Tibial artery (tissue), 4 donors: ENCODE measurements around the gene DCTN5.

Experiments used
- DNase-seq, 2 donors: peaks; one replicate each; pipeline ENCODE4 v3.0.0-alpha.2; 2019
- H3K27ac ChIP-seq, 2 donors: fragments of 200-600 bp; sonication (generic) in 1 of 2; 1 replicate in 1 of 2; 2 replicates in 1 of 2; pipeline ENCODE4 v1.5.1; 2018 to 2019; ENCODE audit warnings: mild to moderate bottlenecking in 1 of 2
- H3K27me3 ChIP-seq, 2 donors: fragments of 200-600 bp; sonication (generic) in 1 of 2; one replicate each; pipeline versions ENCODE4 v1.5.1 to v1.6.0; 2016 to 2019
- H3K36me3 ChIP-seq, 3 donors: fragments of 200-600 bp; sonication (generic) in 2 of 3; one replicate each; pipeline ENCODE4 v1.5.1; 2016 to 2019; ENCODE audit warnings: mild to moderate bottlenecking in 2 of 3
- H3K4me1 ChIP-seq, 4 donors: fragments of 200-600 bp; sonication (generic) in 2 of 4; 1 replicate in 3 of 4; 2 replicates in 1 of 4; pipeline ENCODE4 v1.5.1; 2016 to 2019
- H3K4me3 ChIP-seq, 2 donors: fragments of 200-600 bp; sonication (generic) in 1 of 2; 1 replicate in 1 of 2; 2 replicates in 1 of 2; pipeline ENCODE4 v1.5.1; 2018 to 2019; ENCODE audit warnings: mild to moderate bottlenecking in 2 of 2
- H3K9me3 ChIP-seq, 3 donors: fragments of 200-600 bp; sonication (generic) in 1 of 3; one replicate each; pipeline ENCODE4 v1.5.1; 2016 to 2019
- intact Hi-C: fragments of 100-400 bp; cut with DNase I; formaldehyde crosslinking; loops from one replicate; pipeline ENCODE4 v1.15.0; 2023; ENCODE audit warnings: low total_unique reads
- TF ChIP-seq, protein P1 (sequence below), 2 experiments: fragments of 200-600 bp in 1 of 2; fragments of 450-650 bp in 1 of 2; IDR thresholded peaks; one replicate each; pipeline ENCODE4 v1.5.1; 2017 to 2019; ENCODE audit warnings: antibody characterized with exemption in 2 of 2, mild to moderate bottlenecking in 1 of 2, moderate library complexity in 1 of 2

The DCTN5 gene

DNA sequence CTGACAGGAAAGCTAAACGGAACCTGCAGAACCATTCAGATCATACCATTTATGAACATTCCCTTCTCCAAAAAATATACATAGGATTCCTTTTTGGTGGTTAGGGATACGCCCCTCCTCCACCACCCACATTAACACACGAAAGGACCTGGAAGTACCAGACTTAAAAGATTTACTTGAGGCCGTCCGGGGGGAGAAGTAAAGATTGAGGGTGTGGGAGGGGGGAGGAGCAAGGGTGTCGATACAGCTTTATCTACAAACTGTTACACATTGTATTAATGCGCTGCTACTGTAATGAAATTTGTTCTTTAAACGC is 693 bp upstream of the DCTN5 start:
- Histone ChIP-seq H3K36me3 (peaks cover 24 to 41% (median 26%) of the 10 kb centered on the region in 3 donors), H3K4me3 (peak overlapping the region; percentile 64 to 87), H3K27me3 (no peaks in the 10 kb centered on the region), H3K4me1 (peaks cover 0 to 29% (median 19%) of the 10 kb centered on the region in 4 donors), H3K27ac (peak overlapping the region; percentile 76 to 90), H3K9me3 (no peaks in the 10 kb centered on the region)
- intact Hi-C loops = loop anchor here (5.0 kb wide), 1 partner anchor 43 kb away; the partner anchor contains the start of gene NDUFAB1
- TF ChIP-seq, protein P1, sequence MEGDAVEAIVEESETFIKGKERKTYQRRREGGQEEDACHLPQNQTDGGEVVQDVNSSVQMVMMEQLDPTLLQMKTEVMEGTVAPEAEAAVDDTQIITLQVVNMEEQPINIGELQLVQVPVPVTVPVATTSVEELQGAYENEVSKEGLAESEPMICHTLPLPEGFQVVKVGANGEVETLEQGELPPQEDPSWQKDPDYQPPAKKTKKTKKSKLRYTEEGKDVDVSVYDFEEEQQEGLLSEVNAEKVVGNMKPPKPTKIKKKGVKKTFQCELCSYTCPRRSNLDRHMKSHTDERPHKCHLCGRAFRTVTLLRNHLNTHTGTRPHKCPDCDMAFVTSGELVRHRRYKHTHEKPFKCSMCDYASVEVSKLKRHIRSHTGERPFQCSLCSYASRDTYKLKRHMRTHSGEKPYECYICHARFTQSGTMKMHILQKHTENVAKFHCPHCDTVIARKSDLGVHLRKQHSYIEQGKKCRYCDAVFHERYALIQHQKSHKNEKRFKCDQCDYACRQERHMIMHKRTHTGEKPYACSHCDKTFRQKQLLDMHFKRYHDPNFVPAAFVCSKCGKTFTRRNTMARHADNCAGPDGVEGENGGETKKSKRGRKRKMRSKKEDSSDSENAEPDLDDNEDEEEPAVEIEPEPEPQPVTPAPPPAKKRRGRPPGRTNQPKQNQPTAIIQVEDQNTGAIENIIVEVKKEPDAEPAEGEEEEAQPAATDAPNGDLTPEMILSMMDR (IDR thresholded peaks at IDR 0.05) = no peak
- DNase-seq = no peak

DNA sequence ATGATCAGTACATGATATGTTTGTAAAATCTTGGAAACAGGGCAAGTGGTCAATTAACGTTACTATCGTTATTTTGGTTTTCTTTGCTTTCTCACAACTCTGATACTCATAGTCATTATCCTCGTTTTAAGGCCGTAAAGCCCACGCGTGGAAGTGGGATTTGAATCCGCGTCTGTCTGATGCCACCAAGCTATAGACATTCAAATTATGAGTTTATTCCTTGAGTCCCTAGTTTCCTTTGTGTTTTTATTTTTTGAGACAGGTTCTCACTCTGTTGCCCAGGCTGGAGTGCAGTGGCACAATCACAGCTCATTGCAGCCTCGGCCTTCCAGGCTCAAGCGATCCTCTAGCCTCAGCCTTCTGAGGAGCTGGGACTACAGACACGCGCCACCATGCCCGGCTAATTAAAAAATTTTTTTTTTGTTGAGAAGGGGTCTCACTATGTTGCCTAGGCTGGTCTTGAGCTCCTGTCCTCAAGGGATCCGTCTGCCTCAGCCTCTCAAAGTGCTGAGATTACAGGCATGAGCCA is 1.0 kb downstream of the DCTN5 start:
- intact Hi-C loops = loop anchor here (5.0 kb wide), 1 partner anchor 45 kb away; the partner anchor contains the start of gene NDUFAB1
- peak overlapping the region; percentile 64 to 87 for H3K4me3 ChIP-seq
- TF ChIP-seq, protein P1 (IDR thresholded peaks at IDR 0.05) = no peak
- H3K4me1 ChIP-seq = peaks cover 0 to 29% (median 19%) of the 10 kb centered on the region in 4 donors
- no peak for DNase-seq
- no peaks in the 10 kb centered on the region for H3K27me3 ChIP-seq
- no peaks in the 10 kb centered on the region for H3K9me3 ChIP-seq
- H3K36me3 ChIP-seq = peaks cover 20 to 25% (median 23%) of the 10 kb centered on the region in 3 donors
- H3K27ac ChIP-seq = peak overlapping the region; percentile 76 to 90

DNA sequence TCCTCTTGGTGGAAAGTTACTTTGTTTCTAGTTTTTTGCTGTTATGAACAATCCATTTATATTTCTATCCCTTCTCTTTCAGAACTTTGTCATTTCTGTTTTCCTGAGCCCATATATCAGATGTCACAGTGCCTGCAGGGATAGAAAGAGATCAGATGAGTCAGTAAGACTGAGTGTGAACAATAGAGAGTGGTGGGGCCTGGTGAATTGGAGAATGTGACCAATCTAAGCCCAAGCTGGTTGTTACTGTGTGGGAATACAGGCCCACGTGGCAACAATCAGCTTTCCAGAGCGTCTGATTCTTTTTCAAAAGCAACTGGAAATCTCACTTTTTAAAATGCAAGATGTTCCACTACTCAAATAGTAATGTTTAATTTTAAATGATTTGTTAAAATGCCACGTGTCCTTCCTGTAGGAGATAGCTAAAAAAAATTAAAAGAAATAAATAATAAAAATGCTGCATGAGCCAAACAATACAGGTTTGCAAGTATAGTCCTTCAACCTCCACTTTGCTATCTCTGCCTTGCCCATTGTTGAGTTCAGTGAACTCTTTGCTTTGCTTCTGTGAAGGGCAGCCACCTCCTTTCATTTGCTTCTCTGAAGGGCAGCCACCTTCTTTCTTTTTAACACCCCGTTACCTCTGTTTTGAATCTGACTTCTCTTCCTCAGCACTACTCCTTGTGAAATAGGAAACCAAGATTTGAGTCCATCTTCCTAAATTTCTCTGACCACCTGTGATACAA is 9.6 kb downstream of the DCTN5 start:
- H3K36me3 ChIP-seq = peaks cover 1 to 30% (median 23%) of the 10 kb centered on the region in 3 donors
- TF ChIP-seq, protein P1 (IDR thresholded peaks at IDR 0.05) = no peak
- no peak for DNase-seq
- H3K9me3 ChIP-seq = no peaks in the 10 kb centered on the region
- intact Hi-C loops = no loop called here
- no peaks in the 10 kb centered on the region for H3K4me1 ChIP-seq
- no peak overlapping the region for H3K4me3 ChIP-seq
- H3K27me3 ChIP-seq = no peaks in the 10 kb centered on the region
- no peak overlapping the region for H3K27ac ChIP-seq

DNA sequence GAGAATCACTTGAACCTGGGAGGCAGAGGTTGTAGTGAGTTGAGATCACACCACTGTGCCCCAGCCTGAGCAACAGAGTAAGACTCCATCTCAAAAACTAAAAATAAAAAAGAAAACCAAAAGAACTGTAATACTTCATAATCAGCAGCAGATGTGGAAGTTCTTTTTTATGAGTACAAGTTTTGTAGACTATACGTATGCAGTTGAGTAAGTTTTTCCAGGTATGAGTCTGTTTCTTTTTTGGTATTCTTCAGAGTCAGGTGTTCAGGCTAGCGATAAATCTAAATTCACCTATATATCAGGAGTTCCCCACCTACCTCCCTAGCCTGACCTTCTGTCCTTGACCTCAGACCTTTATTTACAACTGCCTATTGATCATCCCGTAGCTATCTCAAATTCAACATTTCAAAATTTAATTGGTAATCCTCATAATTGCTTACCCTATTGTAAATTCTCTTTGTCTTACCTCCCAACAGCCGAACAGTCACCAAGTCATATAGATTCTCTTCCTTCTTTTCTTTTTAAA is 10.7 kb downstream of the DCTN5 start:
- intact Hi-C loops = no loop called here

DNA sequence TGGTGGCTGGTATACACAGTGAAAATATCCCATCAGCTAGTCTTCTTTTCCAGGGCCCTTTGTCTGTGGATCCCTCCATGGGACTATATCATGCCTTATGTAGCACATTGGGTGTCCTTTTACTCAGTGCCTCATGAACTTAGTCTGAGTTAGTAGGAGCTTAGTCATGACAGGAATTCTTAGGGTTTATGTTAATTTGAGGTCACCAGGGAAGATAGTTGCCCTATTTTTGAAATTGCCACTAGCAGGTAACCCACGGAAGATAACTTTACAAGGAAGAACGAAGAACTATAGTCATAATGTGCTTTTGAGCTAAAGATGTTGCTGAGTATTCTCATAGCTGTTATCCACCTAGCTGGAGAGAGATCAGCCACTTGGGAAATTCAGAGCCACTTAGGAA is 22.7 kb downstream of the DCTN5 start:
- DNase-seq = no peak
- no peaks in the 10 kb centered on the region for H3K27me3 ChIP-seq
- intact Hi-C loops = no loop called here
- no peaks in the 10 kb centered on the region for H3K9me3 ChIP-seq
- TF ChIP-seq, protein P1 (IDR thresholded peaks at IDR 0.05) = no peak
- no peak overlapping the region for H3K27ac ChIP-seq
- no peak overlapping the region for H3K4me3 ChIP-seq
- H3K36me3 ChIP-seq = peaks cover 92 to 99% (median 98%) of the 10 kb centered on the region in 3 donors
- no peaks in the 10 kb centered on the region for H3K4me1 ChIP-seq

More for the DNA sequence above, 10.7 kb downstream of the DCTN5 start:
- no peak for DNase-seq
- TF ChIP-seq, protein P1 (IDR thresholded peaks at IDR 0.05) = no peak
- Histone ChIP-seq H3K27ac (no peak overlapping the region), H3K27me3 (no peaks in the 10 kb centered on the region), H3K36me3 (peaks cover 0 to 32% (median 18%) of the 10 kb centered on the region in 3 donors), H3K4me3 (no peak overlapping the region), H3K9me3 (no peaks in the 10 kb centered on the region), H3K4me1 (no peaks in the 10 kb centered on the region)
